ENCODE results near the gene SPG11. TPM values are rescaled to one million over a fixed set of nuclear protein-coding genes. Genes with fewer than 3 reads are reported as not detected.

SPG11 gene
- total and polyA plus RNA-seq, 2 of the 13 experiments (the other 11 are each of a cell fraction or from before 2014, with no cell fraction given), result 31.5 to 40.7 TPM

GRCh38 chr15:44536302-44536961, 127.0 kb downstream of the SPG11 start (continued):
- TF ChIP-seq ZBTB4 (CRISPR knock-in tag; IDR thresholded peaks at IDR 0.05; ENCODE audit: borderline replicate concordance), result no peak
- 0 out of 2 replicates have a peak, but pooled peaks have one; percentile 28 for TF ChIP-seq HOXA9 (CRISPR knock-in tag; IDR thresholded peaks at IDR 0.05; ENCODE audit: borderline replicate concordance)

- Histone ChIP-seq H3K9ac (ENCODE audit: insufficient read depth, low read depth, low read length) (peak overlapping the region; percentile 81), H3K4me3 (replicated peaks in 1 of 3; ENCODE audit: insufficient read depth in 1 of 3, low read depth in 2 of 3, low read length in 3 of 3) (peak overlapping the region; percentile 70 to 89 (median 82)), H2AFZ (ENCODE audit: low read length) (no peak overlapping the region), H3K4me1 (ENCODE audit: insufficient read depth, low read length) (peaks cover 30% of the 10 kb centered on the region), H3K79me2 (ENCODE audit: insufficient read depth, low read length) (peaks cover 31% of the 10 kb centered on the region), H4K20me1 (ENCODE audit: insufficient read depth, low read length) (peaks cover 13% of the 10 kb centered on the region; the same call in 1 of the 2 replicates), H3K27ac (ENCODE audit: extremely low read length, insufficient read depth, low read length) (peak overlapping the region; percentile 94), H3K27me3 (ENCODE audit: control insufficient read depth in 1 of 2, insufficient read depth in 2 of 2, low read length in 2 of 2) (no peaks in the 10 kb centered on the region; a peak in 1 of 5 replicates), H3K9me3 (ENCODE audit: low read length) (no peaks in the 10 kb centered on the region), H3K4me2 (ENCODE audit: low read depth, low read length) (peak overlapping the region; percentile 79), H3K36me3 (replicated peaks in 1 of 2; ENCODE audit: control insufficient read depth in 1 of 2, insufficient read depth in 2 of 2, low read length in 2 of 2) (peaks cover 0 to 2% of the 10 kb centered on the region in 2 experiments; a peak in 1 of 5 replicates)
- POLR2A ChIA-PET, result interaction anchor here (1.2 kb wide), 1 partner anchor 19 kb away, joined by 3 read pairs; no protein-coding TSS in a partner anchor
- WGBS (ENCODE audit: low lambda C conversion rate), result 67% methylated on average over 36 of the region's 36 CpGs
- CTCF ChIA-PET (ENCODE audit: low intra/inter-chr PET ratio, low total read pairs), result no interaction called here
- in situ Hi-C loops (cut with HindIII; ENCODE audit: extremely low pct_ligation_motif_present, low pct_unique_long_range_greater_than_20kb), result no loop called here
- BruUV-seq (replicated peaks), result TSS peak; percentile 72
- DNase-seq (ENCODE audit: low spot score) (peak; percentile 15), FAIRE-seq (no peak), ATAC-seq (no peak; the same call in 2 of the 3 replicates)
- intact Hi-C loops (cut with micrococcal nuclease; ENCODE audit: unreplicated experiment), result no loop called here
- no peak for TF ChIP-seq SOX5 (CRISPR knock-in tag; IDR thresholded peaks at IDR 0.05; ENCODE audit: borderline replicate concordance)
- TF ChIP-seq ZNF44 (CRISPR knock-in tag; IDR thresholded peaks at IDR 0.05), result peak; percentile 18; the same call in 1 of the 2 replicates
- TF ChIP-seq ZNF343 (CRISPR knock-in tag; IDR thresholded peaks at IDR 0.05), result no peak
- TF ChIP-seq ZNF468 (CRISPR knock-in tag; IDR thresholded peaks at IDR 0.05), result no peak
- no peak for TF ChIP-seq ZNF513 (CRISPR knock-in tag; conservative IDR thresholded peaks at IDR 0.05)
- peak; percentile 13; the same call in 1 of the 2 replicates for TF ChIP-seq ZNF841 (CRISPR knock-in tag; IDR thresholded peaks at IDR 0.05; ENCODE audit: borderline replicate concordance)
- TF ChIP-seq ZNF761 (CRISPR knock-in tag; conservative IDR thresholded peaks at IDR 0.05), result 0 out of 2 replicates have a peak, but pooled peaks have one; percentile 6
- TF ChIP-seq ZNF598 (CRISPR knock-in tag; IDR thresholded peaks at IDR 0.05; ENCODE audit: borderline replicate concordance), result no peak
- TF ChIP-seq PTBP1 (IDR thresholded peaks at IDR 0.05; ENCODE audit: low read depth, low read length, poor library complexity, severe bottlenecking), result no peak
- no peak for TF ChIP-seq KLF9 (CRISPR knock-in tag; IDR thresholded peaks at IDR 0.05; ENCODE audit: low read depth)
- peak; percentile 73; the same call in 1 of the 2 replicates for TF ChIP-seq ZC3H13 (CRISPR knock-in tag; IDR thresholded peaks at IDR 0.05)
- no peak for TF ChIP-seq PPARG (CRISPR knock-in tag; conservative IDR thresholded peaks at IDR 0.05)
- no peak for TF ChIP-seq ERF (CRISPR knock-in tag; IDR thresholded peaks at IDR 0.05)
- no peak for TF ChIP-seq ZFP37 (CRISPR knock-in tag; IDR thresholded peaks at IDR 0.05; ENCODE audit: borderline replicate concordance)
- TF ChIP-seq HOXA3 (CRISPR knock-in tag; IDR thresholded peaks at IDR 0.05), result peak; percentile 8; the same call in 1 of the 2 replicates
Observed at GRCh38 chr15:44535523-44536301, 127.8 kb downstream of the SPG11 start.
